Measurements from ENCODE around the gene GRB10. TPM values are rescaled to one million over a fixed set of nuclear protein-coding genes. Genes with fewer than 3 reads are reported as not detected.

GRB10 gene
- total and polyA plus RNA-seq, 2 donors (not counting 3 experiments of a cell fraction or from before 2014, with no cell fraction given) = 43.7 to 240 TPM

DNA sequence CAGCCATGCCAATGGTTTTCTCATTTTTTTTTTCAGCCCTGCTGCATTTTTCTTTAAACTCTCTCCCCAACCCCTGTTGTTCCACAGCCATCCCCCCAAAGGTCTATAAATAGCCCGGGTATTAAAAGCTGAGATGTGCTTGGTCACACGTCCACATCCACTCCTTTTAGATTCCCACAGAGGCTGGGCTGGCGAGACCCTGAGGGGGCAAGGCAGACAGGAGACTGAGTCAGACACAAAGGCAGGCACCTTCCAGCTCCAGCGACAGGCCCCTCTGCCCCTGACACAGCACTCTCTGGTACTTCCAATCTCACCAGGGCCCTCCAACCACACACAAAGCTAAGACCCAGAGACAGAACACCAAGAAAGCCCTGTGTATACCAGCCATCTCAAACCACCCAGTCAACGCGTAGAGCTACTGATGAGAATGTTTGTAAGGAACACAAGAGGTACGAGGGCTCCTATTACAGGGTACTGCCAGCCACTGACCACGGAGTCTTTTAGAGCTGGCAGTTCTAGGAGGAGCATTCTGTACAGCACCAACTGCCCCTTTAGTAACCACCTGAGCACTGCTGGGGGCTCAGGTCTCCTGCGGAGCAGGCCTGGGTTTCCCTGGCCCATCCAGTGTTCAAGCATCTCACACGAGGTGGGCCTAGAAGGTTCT lies 153.3 kb downstream of the GRB10 start:
- no TSS peak for BruUV-seq (replicated peaks)
- no peak for FAIRE-seq
- DNase-seq (ENCODE audit: low read depth, low spot score) = no peak
- TF ChIP-seq FOS (IDR thresholded peaks at IDR 0.05; ENCODE audit: borderline replicate concordance, insufficient read depth, low read length) = no peak
- TF ChIP-seq GATA2 (IDR thresholded peaks at IDR 0.05; ENCODE audit: insufficient read depth, insufficient read length, low read depth, low read length) = no peak
- TF ChIP-seq POLR2AphosphoS5 (IDR thresholded peaks at IDR 0.05; ENCODE audit: insufficient read depth, low read depth, low read length) = no peak
- no peak for TF ChIP-seq POLR2A (IDR thresholded peaks at IDR 0.05; ENCODE audit: low read depth, low read length)
- no peak for TF ChIP-seq EZH2 (IDR thresholded peaks at IDR 0.05; ENCODE audit: borderline replicate concordance, low read depth, low read length, severe bottlenecking)
- Histone ChIP-seq H3K9me3 (replicated peaks; ENCODE audit: control insufficient read depth, insufficient read depth, low read length) (no peaks in the 10 kb centered on the region), H3K9me1 (replicated peaks; ENCODE audit: control insufficient read depth, extremely low read depth, insufficient read depth, low read length) (no peaks in the 10 kb centered on the region), H3K27me3 (ENCODE audit: control insufficient read depth in 2 of 2, insufficient read depth in 2 of 2, low read length in 2 of 2) (no peaks in the 10 kb centered on the region), H2AFZ (ENCODE audit: low read depth, low read length) (no peak overlapping the region), H3K4me1 (ENCODE audit: control insufficient read depth, extremely low read depth, insufficient read depth, low read length) (peaks cover 3% of the 10 kb centered on the region), H3K4me2 (ENCODE audit: insufficient read depth, low read length) (no peak overlapping the region), H3K27ac (ENCODE audit: insufficient read depth, low read depth, low read length) (no peak overlapping the region), H3K4me3 (replicated peaks in 1 of 3; ENCODE audit: insufficient read depth in 1 of 3, low read depth in 1 of 3, low read length in 3 of 3) (no peak overlapping the region), H4K20me1 (replicated peaks; ENCODE audit: control insufficient read depth, extremely low read depth, insufficient read depth, low read length) (peaks cover 4% of the 10 kb centered on the region), H3K36me3 (ENCODE audit: control insufficient read depth in 2 of 2, extremely low read depth in 1 of 2, insufficient read depth in 2 of 2, low read length in 2 of 2) (peaks cover 9 to 13% of the 10 kb centered on the region in 2 experiments), H3K79me2 (ENCODE audit: control insufficient read depth, insufficient read depth, low read length) (peaks cover 70% of the 10 kb centered on the region), H3K9ac (replicated peaks; ENCODE audit: extremely low read depth, insufficient read depth, low read length) (no peak overlapping the region)
- intact Hi-C loops (cut with micrococcal nuclease) = no loop called here
- POLR2A ChIA-PET = no interaction called here
- dilution Hi-C loops (cut with MboI; ENCODE audit: extremely low pct_ligation_motif_present, low sequenced_read_pairs) = no loop called here
- CTCF ChIA-PET = interaction anchor here (0.8 to 1.0 kb wide), 2 partner anchors 34 to 512 kb away, joined by 3 read pairs; no protein-coding TSS in a partner anchor

DNA sequence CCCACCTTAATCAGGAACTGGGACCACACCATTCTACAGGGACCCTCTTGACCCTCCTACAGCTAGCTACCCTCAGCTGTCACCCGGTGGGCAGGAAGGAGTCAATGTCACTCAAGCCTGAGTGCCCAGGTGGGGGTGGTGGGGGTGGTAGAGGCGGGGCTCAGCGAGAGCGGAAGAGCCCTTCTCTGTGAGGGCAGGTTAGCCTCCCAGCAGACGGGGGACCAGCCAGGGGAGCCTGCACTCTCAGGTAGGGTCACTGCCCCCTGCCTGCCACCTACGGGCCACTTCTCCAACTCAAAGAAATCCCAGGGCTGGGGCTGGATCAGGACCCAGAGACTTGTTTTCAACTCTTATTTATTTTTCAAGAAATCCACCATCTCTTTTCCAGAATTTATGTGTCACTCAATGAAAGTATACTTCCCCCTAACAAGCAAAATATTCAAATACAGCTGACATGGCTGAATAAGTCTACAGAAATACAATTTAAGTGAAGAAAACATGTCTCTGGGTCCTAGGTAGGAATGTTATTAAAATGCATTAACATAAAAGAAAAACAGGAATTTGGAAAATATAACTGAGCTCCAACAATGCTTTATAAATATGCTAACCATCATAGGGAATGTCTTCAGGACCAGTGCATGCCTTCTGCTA lies 154.1 kb downstream of the GRB10 start:
- no TSS peak for BruUV-seq (replicated peaks)
- no peak for FAIRE-seq
- TF ChIP-seq FOS (IDR thresholded peaks at IDR 0.05; ENCODE audit: borderline replicate concordance, insufficient read depth, low read length) = no peak
- TF ChIP-seq, protein P1, sequence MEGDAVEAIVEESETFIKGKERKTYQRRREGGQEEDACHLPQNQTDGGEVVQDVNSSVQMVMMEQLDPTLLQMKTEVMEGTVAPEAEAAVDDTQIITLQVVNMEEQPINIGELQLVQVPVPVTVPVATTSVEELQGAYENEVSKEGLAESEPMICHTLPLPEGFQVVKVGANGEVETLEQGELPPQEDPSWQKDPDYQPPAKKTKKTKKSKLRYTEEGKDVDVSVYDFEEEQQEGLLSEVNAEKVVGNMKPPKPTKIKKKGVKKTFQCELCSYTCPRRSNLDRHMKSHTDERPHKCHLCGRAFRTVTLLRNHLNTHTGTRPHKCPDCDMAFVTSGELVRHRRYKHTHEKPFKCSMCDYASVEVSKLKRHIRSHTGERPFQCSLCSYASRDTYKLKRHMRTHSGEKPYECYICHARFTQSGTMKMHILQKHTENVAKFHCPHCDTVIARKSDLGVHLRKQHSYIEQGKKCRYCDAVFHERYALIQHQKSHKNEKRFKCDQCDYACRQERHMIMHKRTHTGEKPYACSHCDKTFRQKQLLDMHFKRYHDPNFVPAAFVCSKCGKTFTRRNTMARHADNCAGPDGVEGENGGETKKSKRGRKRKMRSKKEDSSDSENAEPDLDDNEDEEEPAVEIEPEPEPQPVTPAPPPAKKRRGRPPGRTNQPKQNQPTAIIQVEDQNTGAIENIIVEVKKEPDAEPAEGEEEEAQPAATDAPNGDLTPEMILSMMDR (IDR thresholded peaks at IDR 0.05; ENCODE audit: extremely low read depth in 1 of 2, insufficient read depth in 1 of 2, low read depth in 1 of 2, low read length in 2 of 2) = no peak
- TF ChIP-seq, protein P2, sequence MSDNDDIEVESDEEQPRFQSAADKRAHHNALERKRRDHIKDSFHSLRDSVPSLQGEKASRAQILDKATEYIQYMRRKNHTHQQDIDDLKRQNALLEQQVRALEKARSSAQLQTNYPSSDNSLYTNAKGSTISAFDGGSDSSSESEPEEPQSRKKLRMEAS (IDR thresholded peaks at IDR 0.05; ENCODE audit: insufficient read depth, insufficient read length) = no peak
- TF ChIP-seq MYC (IDR thresholded peaks at IDR 0.05; ENCODE audit: low read depth, low read length) = no peak
- no peak for TF ChIP-seq POLR2AphosphoS5 (IDR thresholded peaks at IDR 0.05; ENCODE audit: insufficient read depth, low read depth, low read length)
- no peak for TF ChIP-seq JUN (IDR thresholded peaks at IDR 0.05; ENCODE audit: borderline replicate concordance, insufficient read depth, insufficient read length, low read depth)
- no peak for TF ChIP-seq POLR2A (IDR thresholded peaks at IDR 0.05; ENCODE audit: low read depth, low read length)
- TF ChIP-seq GATA2 (IDR thresholded peaks at IDR 0.05; ENCODE audit: insufficient read depth, insufficient read length, low read depth, low read length) = no peak
- TF ChIP-seq EZH2 (IDR thresholded peaks at IDR 0.05; ENCODE audit: borderline replicate concordance, low read depth, low read length, severe bottlenecking) = no peak
- Histone ChIP-seq H3K4me1 (ENCODE audit: control insufficient read depth, extremely low read depth, insufficient read depth, low read length) (peaks cover 3% of the 10 kb centered on the region), H3K27me3 (ENCODE audit: control insufficient read depth in 2 of 2, insufficient read depth in 2 of 2, low read length in 2 of 2) (no peaks in the 10 kb centered on the region), H3K36me3 (ENCODE audit: control insufficient read depth in 2 of 2, extremely low read depth in 1 of 2, insufficient read depth in 2 of 2, low read length in 2 of 2) (peaks cover 13 to 15% of the 10 kb centered on the region in 2 experiments), H4K20me1 (replicated peaks; ENCODE audit: control insufficient read depth, extremely low read depth, insufficient read depth, low read length) (peaks cover 4% of the 10 kb centered on the region), H3K9me3 (replicated peaks; ENCODE audit: control insufficient read depth, insufficient read depth, low read length) (no peaks in the 10 kb centered on the region), H3K9ac (replicated peaks; ENCODE audit: extremely low read depth, insufficient read depth, low read length) (no peak overlapping the region), H3K9me1 (replicated peaks; ENCODE audit: control insufficient read depth, extremely low read depth, insufficient read depth, low read length) (no peaks in the 10 kb centered on the region), H3K4me2 (ENCODE audit: insufficient read depth, low read length) (no peak overlapping the region), H3K27ac (ENCODE audit: insufficient read depth, low read depth, low read length) (no peak overlapping the region), H3K79me2 (ENCODE audit: control insufficient read depth, insufficient read depth, low read length) (peaks cover 64% of the 10 kb centered on the region), H3K4me3 (replicated peaks in 1 of 3; ENCODE audit: insufficient read depth in 1 of 3, low read depth in 1 of 3, low read length in 3 of 3) (no peak overlapping the region), H2AFZ (ENCODE audit: low read depth, low read length) (no peak overlapping the region)
- no peak for DNase-seq (ENCODE audit: low read depth, low spot score)
- dilution Hi-C loops (cut with MboI; ENCODE audit: extremely low pct_ligation_motif_present, low sequenced_read_pairs) = no loop called here
- ChIA-PET POLR2A (no interaction called here), CTCF (interaction anchor here (0.8 kb wide), 1 partner anchor 33 kb away, joined by 3 read pairs; no protein-coding TSS in a partner anchor)
- intact Hi-C loops (cut with micrococcal nuclease) = no loop called here

Data from endothelial cell of umbilical vein (primary cell).